Superior temporal gyrus (tissue), 1 donor: Measurements from ENCODE around the gene PIGT.

Source experiments
- DNase-seq: peaks from one replicate; pipeline ENCODE4 v3.0.0-alpha.2; 2016; ENCODE audit errors: extremely low spot score

The PIGT gene

DNA sequence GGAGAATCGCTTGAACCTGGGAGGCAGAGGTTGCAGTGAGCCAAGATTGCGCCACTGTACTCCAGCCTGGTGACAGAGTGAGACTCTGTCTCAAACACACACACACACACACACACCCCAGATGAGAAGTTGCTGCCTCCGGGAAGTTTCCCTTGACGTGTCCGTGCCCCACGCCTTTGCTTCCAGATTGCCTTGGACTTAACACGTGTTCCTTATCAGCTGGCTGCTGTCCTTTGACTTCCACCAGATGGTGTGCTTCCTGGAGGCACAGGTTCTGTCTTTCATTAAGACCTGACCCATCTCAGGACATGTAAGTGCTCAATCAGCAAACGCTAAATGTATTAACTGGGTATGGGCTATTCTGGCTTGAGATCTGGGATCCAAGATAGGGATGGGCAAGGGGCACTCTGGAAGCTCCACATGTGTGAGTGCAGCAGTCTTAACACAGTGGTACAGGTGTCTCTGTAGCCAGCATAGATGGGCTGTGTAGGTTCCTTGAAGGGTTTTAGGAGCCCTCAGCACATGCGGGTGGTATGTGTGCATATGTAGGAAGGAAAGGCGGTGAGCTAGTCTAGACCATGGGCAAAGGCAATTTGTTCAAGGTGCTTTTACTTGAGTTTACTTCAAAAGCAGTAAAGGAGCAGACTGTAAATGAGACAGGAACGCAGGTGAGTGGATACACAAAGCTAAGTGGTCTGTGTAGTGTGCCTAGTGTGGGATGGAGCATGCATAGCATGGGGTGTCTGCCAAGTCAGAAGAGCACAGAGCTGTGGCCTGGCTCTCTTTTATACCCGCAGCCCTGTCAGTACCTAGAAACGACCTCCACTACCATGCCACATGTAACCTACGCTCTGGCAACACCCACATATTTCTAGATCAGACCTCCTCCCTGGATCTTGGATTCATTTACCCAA lies 11.6 kb downstream of the PIGT start:
- DNase-seq, result no peak

DNA sequence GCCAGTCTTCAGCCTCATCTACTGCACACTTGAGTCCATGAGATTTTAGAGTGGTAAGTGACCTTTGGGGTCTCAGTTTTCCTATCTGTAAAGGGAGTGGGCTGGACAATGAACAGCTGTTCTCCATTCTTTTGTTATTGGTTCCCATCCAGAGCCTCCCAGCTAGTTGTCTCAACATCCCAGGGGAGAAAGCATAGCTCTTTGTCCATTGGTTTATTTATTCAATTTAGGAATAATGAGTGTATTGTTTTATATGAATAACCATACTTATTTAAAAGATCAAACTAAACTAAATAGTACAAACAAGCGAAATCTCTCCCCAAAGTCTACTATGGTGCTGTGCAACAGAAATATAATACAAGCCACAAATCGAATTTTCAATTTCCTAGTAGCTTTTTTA lies 13.7 kb downstream of the PIGT start:
- peak; percentile 90 for DNase-seq

DNA sequence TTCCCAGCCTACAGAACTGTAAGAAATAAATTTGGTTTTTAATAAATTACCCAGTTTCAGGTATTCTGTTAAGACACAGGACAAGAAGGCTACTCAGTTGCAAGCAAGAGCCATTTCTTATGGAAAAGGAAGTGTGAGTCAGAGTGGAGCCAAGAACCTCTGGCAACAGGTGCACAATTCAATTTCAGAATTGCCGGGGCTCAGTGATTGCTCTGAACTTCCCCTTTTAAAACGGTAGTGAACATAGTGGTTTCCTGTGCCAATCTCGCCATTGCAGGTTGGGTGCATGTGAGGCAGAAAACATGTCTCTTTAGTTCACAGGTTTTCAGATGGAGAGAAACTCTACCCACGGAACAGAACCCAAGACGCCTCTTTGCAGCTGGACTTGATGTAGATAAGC lies 16.4 kb downstream of the PIGT start:
- no peak for DNase-seq

DNA sequence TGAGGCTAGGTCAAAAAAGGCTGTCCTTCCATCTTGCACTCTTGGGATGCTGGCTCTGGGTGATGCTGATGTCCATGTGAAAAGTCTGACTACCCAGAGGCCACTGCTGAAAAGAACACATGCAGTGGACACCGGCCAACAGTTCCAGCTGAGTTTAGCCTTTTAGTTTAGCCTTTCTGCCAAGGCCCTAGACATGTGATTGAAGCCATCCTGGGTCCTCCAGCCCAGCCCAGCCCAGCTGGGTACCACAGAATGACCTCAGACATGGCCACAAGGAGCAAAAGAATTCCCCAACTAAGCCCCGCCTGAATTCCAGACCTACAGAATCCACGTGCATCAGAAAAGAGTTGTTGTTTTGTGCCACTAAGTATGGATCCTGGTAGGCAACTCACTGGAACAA lies 17.4 kb downstream of the PIGT start:
- DNase-seq, result peak; percentile 98

DNA sequence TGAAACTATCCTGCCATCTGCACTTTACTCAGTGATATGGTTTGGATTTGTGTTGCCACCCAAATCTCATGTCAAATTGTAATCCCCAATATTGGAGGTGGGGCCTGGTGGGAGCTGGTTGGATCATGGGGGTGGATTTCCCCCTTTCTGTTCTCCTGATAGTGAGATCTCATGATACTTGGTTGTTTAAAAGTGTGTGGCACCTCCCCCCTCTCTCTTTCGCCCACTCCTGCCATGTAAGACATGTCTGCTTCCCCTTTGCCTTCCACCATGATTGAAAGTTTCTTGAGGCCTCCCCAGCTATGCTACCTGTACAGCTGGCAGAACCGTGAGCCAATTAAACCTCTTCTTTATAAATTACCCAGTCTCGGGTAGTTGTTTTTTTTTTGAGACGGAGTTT lies 18.0 kb downstream of the PIGT start:
- no peak for DNase-seq

DNA sequence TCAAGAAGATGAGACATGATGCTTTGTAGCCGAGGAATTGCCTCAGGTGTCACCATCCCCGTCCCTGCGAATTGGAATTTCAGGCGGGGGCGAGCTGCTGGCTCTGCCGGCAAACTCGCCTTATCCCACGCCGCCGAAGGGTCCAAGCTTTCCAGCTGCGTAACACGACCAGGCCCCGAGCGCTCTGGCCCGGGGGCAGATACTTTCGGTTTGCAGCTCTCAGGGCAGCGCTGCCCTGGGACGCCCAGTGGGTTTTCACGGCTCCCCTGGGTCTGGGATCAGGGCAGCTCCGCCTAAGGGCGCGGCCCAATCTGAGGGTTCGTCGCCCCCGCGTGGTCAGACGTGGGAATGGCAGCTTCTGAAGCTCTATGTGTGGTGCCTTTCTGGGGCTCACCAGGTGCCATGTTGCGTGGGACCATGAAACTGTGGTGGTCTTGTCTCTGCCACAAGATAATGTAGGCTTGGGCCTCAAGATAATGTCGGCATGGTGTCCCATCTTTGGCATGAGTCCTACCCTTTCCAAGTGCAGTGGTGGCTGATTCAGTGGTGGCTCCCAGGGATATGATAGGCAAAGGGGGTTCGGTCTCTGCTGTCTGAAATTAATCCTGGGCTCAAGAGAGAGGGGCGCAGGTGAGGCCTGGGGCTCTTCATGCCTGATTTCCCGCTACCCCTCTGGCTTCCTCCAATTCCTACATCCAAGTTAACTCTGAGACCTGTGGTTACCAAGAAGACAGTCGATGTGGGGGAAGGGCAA lies 21.0 kb downstream of the PIGT start:
- DNase-seq, result peak; percentile 97

DNA sequence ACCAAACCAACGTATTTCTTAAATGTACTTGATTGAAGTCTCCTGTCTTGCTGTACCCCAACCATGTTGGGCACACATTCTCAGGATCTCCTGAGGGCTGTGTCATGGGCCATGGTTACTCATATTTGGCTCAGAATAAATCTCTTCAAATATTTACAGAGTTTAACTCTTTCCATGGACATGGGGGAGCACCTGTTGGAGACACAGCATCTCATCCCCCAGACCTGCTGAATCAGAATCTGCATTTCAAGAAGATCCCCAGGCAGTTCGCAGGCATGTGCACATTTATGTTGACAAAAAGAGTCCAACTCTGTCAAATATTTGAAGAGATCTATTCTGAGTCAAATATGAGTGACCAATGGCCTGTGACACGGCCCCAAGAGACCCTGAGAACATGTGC lies 24.5 kb downstream of the PIGT start:
- DNase-seq, result no peak

DNA sequence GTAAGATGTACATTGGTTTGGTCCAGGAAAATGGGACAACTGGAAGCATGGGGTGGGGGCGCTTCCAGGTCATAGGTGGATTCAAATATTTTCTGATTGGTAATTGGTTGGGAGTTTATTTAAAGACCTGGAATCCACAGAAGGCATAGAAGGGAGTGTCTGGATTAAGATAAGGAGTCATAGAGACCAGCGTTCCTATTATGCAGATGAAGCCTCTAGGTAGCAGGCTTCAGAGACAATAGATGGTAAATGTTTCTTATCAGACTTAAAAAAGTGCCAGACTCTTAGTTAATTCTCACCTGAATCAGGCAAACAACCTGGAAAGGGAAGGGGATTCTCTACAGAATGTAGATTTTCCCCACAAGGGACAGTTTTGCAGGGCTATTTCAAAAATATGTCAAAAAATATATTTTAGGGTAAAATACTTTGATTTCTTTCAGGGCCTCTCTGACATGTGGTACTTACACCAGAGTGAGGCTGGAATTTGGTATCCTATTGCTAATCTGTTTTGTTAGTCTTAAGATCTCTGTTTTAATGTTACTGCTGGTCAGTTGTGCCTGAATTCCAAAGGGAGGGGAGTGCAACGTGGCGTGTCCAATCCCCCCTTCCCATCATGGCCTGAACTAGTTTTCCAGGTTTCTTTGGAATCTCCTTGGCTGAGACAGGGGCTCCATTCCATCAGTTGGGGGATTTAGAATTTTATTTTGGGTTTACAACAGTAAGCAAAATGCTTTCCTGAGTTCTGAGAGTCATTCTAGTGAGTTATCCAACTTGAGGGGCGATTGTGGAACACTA lies 25.1 kb downstream of the PIGT start:
- no peak for DNase-seq

DNA sequence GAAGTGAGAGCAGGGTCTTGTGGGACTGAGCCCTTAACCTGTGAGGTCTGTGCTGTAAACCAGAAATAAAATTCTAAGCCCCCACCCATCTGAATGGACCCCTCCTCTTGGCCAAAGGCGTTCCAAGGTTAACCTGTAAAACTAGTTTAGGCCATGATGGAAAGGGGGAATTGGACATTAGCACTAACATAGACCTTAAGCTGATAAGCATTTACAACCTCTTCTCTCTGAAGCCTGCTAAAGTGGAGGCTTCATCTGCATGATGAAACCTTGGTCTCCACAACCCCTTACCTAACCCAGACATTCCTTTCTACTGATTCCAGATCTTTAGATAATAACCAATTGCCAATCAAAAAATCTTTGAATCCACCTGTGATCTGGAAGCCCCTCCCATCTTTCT lies 25.8 kb downstream of the PIGT start:
- no peak for DNase-seq

DNA sequence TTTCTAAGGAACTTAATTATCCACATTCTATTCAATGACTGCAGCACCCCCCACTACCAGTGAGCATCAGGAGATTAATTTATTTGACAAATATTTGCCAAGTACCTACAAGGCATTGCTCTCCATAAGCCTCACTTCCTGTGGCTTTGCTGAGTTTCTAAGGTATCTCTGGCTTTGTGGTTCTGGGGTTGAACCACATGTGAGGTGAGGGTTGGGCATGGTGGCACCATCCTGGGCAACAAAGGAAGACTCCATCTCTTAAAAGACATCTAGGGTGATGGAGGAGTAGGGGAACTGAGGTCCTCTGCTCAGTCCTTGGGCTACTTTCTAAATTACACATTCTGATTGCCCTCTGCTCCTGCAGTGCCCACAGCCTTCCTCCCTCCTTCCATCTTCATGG lies 28.1 kb downstream of the PIGT start:
- no peak for DNase-seq

DNA sequence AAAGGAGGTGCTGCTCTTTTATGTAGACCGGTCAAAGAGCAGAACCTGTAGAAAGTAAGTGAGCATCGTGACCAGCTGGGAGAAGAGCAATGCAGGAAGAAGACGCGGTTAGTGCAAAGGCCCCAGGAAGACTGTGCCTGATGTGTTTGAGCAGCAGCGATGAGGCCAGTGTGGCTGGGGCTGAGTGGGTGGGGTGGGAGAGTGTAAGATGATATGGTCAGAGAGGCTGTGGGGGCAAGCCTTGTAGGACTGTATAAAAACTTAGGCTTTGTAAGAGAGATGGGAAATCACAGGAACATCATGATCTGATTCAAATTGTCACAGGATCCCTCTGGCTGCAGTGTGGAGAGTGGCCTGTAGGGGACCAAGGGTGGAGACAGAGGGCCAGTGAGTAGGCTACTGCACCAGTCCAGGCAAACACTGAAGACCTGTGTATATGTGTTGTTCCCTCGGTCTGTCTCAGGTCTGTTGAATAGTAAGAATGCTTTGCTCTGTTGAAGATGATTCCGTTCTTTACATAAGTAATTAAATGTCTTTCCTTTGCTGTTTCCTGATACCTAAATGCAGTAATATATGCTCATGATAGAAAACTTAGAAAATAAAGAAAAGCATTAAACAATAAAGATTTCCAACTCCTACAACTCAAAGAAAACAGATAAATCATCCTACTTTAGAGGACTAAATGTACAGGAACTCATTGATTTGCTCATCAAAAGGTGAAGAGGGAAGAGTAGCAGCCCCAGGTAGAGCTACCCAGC lies 30.0 kb downstream of the PIGT start:
- no peak for DNase-seq

DNA sequence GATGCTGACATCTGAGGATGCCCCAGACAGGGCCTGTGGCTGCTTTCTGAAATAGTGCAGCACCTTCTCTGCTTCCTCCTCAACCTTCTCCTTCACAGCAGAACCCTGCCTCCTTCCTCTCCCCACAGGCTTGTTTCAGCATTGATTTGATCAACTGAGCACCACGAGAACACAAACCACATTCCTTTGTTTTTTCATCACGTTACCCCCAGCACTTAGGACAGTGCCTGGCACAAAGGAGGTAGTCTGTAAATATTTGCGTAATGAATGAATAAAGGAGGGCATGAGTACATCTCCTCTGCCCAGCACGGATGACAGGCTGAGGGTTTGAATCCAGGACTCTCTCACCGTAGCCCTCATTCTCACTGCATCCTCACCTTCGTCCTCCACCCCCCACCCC lies 32.3 kb downstream of the PIGT start:
- no peak for DNase-seq

DNA sequence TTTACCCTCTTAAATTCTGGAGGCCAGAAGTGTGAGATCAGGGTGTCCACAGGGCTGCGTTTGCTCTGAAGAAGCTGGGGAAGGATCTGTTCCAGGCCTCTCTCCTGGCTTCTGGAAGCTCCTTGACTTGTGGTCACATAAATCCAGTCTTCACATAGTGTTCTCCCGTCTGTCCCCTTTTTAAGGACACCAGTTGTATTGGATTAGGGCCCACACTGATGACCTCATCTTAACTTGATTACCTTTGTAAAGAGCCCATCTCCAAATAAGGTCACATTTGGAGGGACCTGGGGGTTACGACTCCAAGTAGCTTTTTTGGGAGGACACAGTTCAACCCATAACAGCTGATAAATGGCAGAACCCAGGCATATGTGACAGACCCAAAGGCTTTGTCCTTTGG lies 33.6 kb downstream of the PIGT start:
- DNase-seq, result no peak

DNA sequence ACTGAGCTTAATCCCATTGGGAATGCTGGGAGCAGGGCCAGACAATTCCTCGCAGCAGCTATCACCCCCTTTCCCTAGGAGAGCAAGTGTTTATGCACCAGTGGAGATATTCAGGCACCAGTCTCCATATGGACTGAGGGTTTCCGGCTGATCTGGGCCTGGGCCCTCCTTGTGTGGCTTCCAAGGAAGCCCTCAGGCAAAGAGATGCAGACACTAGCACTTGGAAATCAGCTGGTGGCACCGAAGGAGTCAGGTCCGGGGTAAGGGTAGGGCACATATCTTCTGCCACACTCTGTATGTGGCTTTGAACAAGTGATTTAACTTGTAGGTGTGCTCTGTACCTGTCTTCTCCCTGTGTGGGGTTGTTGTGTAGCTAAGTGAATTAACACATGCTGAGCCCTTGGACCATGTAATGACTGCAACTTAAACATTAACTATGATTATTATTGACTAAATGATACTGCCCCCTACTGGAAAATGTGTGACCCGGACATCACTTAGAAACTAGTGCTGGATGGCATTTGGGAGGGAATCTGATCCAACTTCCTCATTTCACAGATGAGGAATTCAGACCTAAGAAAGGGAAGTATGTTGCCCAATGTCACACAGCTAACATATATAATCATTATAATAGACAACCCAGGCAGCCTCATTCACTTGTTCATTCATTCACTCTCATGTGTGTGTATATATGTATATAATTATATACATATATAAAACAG lies 34.3 kb downstream of the PIGT start:
- peak; percentile 82 for DNase-seq

DNA sequence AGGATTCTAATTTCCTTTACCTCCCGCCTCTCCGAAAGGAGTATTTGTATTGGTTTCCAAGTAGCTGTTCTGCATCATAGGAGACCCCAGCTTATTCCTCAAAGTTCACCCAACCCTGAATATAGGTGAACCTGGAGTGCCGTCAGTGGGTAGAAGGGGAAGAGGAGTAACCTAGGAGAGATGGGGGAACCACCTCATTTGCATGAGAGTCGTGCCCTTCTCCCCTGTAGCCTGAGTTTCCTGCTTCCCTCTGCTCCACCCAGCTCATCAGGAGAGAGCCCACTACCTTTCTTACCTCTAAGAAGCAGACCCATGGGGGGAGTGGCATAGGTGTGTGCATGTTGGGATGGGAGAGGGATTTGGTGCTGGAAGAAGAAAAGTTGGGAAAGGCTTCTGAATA lies 36.3 kb downstream of the PIGT start:
- DNase-seq, result no peak

DNA sequence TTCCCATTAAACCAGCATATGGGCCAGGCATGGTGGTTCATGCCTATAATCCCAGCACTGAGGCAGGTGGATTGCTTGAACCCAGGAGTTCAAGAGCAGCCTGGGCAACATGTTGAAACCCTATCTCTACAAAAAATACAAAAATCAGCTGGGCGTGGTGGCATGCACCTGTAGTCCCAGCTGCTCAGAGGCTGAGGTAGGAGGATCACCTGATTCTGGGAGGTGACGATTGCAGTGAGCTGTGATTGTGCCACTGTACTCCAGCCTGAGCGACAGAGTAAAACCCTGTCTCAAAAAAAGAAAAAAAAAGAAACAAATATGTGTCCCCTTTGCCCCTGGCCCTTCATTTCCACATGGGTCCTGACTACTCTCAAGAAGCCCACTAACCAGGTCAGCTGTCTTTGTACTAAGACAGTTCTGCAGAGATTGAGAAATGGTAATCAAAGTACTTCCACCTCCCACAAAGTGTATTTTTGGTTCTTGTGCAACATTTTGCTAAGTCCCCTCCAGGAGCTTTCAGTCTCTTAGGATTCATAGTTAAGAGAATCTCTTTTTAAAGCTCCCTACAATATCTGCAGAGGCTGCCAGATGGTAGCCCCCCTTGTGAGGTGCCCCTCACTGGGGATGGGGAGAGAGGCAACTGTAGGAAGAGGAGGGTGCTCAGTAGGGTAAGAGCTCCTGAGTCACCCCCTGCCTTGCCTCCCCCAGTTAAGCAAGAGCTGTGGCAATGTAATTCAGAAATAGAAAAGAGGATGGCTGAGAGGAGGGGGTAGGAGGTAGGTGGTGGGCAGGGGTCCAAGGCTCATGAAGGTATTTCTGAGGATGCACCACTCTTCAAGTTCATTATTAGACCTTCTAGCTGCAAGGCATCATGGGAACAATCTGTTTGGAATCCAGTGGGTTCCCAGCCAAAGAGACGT lies 37.1 kb downstream of the PIGT start:
- no peak for DNase-seq

DNA sequence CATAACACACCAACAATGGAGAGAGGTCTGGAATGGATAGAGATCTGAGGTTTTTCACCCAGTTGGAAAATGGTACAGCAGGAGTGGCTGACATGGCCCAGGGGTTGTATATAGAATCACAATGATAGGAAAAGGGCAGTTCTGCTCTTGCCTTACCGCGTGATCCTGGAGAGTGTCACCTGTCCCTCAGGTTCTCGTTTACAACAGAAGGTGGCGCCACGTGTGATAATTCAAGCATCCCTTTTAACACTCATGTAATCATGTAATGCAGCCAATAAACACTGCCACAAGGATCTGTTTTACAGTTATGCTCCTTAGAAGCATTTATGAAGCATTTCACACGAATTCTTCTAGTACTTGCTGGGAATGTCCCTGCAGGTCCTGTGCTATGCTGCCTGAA lies 40.7 kb downstream of the PIGT start:
- DNase-seq, result no peak

DNA sequence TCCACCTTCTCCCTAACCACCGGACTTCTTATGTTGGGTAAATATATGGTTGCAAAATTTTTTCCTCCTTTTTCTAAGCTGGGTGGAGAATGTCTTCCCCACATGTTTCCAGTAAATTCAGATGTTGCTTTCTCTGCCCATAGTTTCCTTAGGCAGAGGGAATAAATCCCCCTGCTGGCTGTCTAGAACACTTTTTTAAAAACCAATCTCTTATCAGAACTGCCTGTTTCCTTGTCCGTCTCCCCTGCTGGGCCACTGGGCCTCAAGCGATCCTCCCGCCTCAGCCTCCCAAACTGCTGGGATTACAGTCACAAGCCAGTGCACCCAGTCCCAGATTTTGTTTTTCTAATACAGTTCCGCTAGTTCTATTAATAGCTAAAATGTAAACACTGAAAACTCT lies 43.7 kb downstream of the PIGT start:
- no peak for DNase-seq

DNA sequence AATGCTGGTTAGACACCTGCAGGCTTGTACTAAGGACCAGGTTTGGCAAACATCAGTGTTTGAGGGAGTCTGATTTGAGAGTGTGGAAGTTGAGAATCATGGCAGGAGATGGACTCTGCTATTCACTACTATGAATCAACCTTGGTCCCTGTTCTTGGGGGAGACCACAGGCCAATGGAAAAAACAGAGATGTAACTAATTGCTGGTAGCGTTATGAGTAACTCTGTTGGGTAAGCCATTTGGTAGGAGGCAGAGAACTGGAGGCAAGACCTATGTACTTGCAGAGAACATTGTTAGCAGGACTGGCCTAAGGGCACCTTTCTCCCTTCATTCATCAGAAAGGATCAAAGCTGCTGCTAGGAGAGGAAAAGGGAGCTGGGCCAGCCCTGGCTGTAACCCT lies 45.3 kb downstream of the PIGT start:
- DNase-seq, result no peak
